ENCODE results near the gene RABGAP1L. TPM values are rescaled to one million over a fixed set of nuclear protein-coding genes. Genes with fewer than 3 reads are reported as not detected.

RABGAP1L gene
- total RNA-seq, 1 experiment from 2014 or later, result 14.2 TPM

DNA sequence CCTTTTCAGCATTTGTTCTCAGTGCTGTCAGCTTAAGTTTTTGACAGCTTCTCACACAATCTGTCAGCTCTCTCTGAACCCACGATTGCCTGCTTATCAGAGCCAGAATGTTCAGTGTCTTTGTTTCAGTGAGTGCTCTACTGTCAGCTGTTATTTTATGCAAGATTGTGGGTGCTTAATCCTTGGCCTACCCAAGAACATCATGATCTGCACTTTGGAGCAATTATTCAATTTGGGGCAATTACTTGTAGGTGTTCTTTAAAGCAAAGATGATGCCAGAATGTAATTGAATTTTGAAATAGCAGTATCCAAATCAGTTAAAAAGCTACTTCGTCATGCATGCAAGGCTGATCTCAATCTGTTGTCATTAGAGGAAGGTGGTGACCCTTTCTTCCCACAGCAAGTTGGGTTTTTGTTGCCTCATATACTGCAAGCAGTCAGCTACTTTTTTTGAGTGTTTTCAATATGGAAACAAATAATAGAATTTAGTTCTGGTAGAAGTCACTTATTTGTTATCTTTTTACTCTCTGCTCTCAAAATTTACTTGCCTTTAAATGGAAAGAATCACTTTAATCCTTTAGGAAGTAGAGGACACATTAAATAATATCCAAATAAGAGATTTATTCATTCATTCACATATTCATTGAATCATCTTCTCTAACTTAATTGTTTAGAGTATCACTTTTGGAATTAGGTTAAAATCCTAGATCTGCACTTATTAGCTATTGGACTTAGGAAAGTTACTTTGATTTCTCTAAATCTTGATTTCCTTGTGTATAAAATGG is 586.9 kb downstream of the RABGAP1L start:
- no peak for DNase-seq (ENCODE audit: low read depth)

DNA sequence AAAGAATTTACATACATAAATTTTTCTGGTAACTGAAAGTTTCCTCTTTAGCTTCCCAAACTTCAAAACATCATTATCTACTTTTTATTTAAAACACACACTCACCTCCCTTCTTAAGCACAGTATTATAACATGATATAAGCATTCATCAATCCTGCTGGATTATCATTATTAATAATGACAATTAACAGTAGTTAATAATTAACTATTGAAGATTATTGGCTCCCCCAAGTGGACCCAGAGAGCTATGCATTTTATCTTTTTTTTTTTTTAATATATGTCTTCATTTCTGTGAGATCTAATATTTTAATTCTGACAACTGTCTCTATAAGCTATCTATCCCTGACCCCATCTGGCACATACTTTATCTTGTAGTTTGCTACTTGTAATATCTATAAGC is 588.3 kb downstream of the RABGAP1L start:
- no peak for DNase-seq (ENCODE audit: low read depth)

DNA sequence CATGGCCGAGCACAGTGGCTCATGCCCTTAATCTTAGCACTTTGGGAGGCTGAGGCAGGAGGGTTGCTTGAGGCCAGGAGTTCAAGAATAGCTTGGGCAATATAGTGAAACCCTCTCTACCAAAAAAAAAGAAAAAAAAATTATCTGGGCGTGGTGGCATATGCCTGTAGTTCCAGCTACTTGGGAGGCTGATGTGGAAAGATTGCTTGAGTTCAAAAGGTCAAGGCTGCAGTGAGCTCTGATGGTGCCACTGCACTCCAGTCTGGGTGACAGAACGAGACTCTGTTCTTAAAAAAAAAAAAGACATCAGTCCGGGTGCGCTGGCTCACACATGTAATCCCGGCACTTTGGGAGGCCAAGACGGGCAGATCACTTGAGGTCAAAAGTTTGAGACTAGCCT is 589.3 kb downstream of the RABGAP1L start:
- DNase-seq (ENCODE audit: low read depth), result no peak

DNA sequence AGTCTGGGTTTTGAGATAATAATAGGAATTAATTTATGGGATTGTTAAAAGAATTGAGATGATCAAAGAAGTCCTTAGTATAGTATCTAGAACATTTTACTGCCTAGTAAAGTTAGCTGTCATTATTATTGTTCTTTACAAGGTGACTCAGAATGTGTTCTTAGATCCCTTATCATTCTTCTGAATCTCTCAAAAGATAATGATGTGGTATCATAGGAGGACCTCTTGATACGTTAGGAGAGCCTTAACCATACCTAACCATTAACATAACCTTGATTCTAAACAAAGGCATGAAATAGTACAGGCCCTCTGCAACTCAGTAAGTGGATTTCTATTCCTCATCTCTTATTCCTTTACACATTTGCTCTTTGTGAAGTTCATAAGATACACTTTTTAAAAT is 593.8 kb downstream of the RABGAP1L start:
- no peak for DNase-seq (ENCODE audit: low read depth)

DNA sequence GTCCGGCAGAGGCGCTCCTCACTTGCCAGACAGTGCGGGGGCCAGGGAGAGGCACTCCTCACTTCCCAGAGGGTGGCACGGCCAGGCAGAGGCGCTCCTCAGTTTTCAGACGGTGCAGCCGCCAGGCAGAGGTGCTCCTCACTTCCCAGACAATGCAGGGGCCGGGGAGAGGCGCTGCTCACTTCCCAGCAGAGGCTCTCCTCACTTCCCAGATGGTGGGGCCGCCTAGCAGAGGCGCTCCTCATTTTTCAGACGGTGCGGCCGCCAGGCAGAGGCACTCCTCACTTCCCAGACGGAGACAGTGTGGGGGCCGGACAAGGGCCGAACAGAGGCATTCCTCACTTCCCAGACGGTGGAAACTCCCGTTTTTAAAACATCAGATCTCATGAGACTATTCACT is 602.0 kb downstream of the RABGAP1L start:
- no peak for DNase-seq (ENCODE audit: low read depth)

DNA sequence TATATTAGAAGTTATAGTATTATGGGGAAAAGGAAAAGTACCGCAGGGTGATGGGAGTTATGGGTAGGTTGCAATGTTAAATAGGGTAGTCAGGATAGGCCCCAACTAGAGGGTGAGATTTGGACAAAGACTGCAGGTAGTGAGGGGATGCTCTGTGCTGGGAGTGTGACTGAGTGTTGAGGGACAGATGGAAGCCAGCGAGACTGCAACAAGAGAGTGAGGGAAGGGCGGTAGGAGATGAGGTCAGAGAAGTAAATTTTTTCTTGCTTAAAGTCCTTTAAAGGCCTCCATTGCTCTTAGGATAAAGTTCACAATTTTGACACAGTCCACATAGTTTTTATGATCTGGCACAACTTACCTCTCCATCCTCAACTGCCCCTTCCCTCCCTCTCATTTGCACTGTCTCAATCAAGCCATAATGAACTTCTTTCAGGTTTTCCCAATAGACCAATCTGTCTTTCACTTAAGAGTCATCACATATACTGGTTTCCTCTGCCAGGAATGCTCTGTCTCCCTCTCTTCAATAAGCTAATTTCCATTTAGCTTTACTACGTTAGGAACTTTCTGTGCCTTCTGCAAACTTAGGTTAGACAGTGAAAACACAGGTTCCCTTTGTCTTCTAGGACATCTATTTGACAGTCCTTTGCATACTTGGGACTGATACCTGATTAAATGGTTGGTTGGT is 602.7 kb downstream of the RABGAP1L start:
- no peak for DNase-seq (ENCODE audit: low read depth)

DNA sequence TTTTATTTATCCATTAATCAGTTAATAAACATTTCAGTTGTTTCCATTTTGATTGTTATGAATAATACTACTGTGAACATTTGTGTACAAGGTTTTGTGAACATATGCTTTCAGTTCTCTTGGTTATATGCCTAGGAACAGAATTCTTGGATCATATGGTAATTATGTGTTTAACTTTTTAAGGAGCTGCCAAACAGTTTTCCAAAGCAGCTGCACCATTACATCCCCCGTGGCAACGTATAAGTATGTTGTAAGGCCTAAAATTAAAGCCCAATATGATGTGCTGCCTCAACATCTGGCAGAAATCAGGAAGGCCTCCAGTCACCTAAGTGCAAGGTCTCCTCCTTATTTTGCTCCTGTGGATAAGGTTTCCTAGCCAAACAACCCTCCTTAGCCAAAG is 604.9 kb downstream of the RABGAP1L start:
- no peak for DNase-seq (ENCODE audit: low read depth)

DNA sequence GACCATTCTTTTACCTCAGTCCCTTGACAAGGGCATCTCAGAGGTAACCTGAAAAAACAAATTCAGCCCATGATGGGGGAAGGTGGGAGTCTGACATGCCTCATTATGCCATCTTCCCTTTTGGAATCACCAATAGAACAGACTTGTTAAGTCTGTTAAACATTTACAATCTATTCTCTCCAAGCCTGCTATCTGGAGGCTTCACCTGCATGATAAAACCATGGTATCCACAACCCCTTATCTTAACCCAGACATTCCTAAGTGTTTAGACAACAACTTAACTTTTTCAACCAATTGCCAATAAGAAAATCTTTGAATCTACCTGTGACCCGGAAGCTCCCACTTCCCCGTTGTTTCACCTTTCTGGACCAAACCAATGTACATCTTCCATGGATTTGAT is 607.4 kb downstream of the RABGAP1L start:
- DNase-seq (ENCODE audit: low read depth), result no peak

DNA sequence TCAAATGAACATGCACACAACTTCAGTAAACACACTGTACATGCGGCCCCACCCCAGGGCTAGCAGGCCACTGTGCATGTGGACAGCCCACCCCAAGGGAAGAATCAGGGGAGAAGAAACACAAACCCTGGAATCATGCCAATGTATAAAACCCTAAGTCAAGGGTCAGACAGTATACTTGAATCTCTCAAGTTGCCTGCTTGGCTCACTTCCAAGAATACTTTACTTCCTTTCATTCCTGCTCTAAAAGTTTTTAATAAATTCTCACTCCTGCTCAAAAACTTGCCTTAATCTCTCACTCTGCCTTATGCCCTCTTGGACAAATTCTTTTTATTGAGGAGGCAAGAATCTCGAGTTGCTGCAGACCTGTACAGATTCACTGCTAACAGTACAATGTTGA is 609.2 kb downstream of the RABGAP1L start:
- DNase-seq (ENCODE audit: low read depth), result no peak

DNA sequence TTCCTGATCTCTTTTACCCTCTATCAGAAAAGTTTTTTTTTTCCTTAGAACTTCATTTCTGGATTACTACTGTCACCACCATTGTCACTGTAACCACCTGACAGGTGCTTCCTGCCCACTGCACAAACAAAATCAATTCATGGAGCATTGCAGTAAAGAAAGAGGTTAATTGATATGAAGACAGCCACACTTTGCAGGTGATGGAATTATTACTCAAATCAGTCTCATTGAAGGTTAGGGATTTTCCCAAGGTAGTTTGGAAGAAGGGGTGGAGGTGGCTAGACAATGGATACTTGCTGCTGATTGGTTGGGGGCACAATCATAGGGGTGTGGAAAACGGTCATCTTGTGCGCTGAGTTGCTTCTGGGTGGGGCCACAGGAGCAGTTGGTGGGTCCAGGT is 609.6 kb downstream of the RABGAP1L start:
- no peak for DNase-seq (ENCODE audit: low read depth)

DNA sequence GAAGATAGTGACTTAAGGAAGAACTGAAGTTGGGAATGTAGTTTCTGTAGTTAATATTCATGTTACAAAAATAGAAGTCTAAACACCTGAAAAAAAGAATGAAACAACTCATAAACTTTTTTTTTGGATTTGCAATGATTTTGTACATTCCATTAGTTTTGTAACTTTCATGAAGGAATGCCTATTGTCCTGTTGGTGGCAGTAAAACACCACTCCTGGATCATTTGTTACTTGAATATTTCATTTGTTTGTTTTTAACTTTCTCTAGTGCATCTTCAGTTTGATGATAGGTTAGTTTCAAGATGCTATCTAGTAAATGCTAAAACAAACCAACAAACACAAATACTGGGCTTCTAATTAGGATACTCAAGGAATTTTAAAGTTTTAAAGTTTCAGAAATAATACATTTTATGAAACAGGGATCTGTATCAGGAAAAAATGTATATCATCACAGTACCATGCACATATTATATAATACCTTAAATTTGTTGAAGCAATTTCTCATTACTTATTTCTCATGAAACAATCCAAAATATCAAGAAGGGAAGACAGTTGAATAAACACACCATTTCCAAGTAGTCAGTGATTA is 610.7 kb downstream of the RABGAP1L start:
- peak; percentile 46 for DNase-seq (ENCODE audit: low read depth)

DNA sequence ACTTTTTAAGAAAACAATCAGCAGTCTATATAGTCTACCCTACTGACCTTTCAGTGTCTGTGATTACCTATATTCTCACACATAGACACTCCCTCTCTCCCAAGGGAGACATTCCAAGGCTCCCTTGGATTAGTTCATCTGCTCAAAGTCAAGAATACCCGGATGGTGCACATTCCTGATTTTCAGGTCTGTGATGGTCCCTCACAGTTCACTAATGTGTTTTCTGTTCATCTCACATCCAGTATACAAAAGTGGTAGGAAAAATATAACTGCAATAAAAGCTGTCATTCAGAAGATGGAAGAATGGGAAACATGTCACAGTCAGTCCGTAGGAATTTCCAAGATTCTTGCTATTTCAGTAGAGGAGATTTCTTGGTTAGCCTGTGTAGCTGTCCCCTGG is 616.3 kb downstream of the RABGAP1L start:
- DNase-seq (ENCODE audit: low read depth), result no peak

DNA sequence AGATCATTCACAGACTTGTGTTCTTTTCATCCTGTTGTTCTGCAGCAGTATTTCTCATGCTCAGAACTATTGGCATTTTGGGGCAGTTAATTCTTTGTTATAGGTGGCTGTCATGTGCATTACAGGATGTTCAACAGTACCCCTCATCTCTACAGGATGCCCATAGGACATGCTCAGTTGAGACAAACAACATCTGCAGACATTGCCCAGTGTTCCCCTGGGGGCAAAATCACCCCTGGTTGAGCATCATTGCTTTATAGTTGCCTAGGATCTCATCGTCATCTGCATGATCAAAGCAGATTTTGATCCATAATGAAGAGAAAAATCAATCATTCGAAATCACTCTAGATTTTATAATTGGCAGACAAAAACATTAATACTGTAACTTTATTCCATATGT is 617.9 kb downstream of the RABGAP1L start:
- no peak for DNase-seq (ENCODE audit: low read depth)

DNA sequence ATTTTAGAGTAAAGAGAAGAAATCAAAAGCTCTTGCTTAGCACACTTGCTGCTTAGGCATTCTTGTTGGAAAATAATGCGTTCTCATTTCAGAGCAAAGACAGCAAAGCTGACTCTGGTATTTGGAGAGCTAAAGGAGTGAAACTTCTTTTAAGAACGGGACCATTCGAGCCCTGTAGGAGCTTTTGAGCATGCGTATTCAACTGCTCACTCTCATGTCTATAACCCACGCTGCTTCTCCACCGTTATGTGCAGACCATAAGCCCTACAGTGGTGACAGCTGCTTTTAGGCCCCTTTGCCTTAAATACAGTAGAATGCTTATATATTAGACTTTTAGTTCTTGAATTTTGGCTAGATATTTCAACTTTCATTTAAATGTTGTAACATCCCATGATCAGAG is 626.2 kb downstream of the RABGAP1L start:
- no peak for DNase-seq (ENCODE audit: low read depth)

DNA sequence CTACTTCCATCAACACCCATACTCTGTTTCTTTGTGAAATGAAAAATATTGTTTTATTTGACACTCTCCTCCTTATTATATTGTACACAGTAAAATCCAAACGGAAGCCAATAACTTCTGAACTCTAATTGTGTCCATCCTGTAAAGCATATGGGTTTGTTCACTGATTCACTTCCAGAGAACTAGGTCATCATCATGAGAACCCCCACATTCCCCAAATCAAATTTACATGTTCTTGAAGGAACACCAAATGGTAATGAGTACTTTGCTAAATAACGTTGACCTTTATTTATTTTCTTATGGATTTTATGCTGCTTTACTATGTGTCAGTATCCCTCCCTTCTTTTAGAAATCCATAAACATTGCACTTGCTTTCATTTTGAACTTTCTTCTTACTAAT is 627.0 kb downstream of the RABGAP1L start:
- no peak for DNase-seq (ENCODE audit: low read depth)

DNA sequence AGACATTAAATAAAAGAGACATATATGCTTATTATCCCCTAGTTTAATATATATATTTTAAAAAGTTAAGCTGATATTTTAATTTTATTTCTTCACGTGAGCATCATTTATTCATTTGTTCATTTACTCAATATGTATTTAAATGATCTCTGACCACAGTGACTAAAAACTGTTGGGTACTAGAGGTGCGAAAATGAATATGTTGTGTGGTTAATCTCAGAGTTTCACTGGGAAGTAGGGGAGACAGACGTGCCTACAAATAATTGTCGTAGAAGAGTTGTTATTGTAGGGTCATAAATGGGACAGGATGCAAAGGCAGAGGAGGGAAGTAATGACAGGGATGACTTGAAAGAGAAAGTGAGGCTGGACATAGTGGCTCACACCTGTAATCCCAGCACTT is 627.4 kb downstream of the RABGAP1L start:
- no peak for DNase-seq (ENCODE audit: low read depth)

DNA sequence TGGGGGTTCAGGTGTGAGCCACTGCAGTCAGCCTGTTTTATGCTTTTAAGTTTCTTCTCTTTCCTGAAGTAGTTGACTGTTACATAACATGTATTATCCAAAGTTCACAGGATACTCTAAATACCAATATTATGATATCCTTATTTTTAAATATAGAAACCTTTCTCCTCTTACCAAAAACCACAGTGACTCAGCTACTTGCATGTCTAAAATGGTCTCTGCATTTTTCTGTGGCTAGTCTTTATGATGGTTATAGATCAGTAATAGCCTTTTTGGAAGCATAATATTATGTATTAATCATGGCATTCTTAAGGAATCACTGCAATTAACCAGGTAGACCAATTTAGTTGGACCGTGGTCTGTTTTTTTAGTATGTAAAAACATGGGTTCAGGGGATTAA is 629.7 kb downstream of the RABGAP1L start:
- DNase-seq (ENCODE audit: low read depth), result peak; percentile 63

DNA sequence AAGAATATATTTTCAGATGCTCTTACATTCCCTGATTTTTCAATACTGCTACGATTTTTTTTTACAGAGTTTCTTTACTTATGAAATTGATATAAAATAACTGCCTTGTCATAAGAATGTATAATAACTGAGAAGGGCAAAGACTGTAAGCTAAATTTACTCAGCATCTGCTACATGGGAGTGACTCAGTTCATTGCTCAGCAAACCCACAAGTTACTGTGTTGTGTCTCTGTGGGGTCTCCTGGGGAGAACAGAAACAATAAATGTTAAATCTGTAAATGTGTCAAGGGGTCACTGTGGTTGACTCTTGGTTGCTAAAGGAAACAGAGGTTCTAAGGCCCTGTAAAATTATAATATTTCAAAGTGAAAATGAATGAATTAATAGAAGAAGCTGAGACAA is 630.1 kb downstream of the RABGAP1L start:
- peak; percentile 89 for DNase-seq (ENCODE audit: low read depth)

DNA sequence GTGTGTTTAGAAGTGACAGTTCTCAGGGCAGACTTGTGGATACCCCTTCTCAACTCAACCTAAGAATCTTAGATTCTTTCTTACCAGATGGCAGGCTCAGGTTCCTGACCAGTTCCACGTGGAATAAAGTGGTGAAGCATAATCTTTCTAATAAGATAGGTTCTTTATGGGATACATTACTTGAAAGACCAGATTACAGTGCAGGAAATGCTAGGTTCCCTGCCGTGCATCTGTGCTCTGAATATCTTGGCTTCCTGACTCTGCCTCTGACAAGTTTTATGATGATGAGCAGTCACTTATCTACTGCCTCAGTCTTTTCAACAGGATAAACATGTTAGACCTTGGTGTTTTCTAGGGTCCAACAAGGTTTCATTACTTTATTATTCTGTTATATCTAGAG is 632.5 kb downstream of the RABGAP1L start:
- peak; percentile 19 for DNase-seq (ENCODE audit: low read depth)

DNA sequence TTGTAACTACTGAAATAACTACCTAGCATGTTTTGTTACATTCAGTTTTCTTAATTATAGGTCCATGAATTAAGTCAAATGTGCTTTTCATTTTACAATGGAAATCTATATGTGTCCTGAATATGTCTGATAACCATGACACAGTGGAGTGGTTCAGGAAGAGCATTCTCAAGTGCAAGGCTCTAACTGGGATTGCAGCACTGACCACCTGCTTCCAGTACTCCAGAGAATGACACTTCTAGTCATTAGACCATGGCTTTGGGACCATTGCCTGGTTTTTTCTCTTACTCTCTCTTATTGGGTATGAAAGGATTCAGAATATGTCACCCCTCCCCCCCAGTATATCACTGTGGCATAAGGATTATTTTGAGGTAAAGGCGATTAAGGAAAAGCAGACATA is 635.5 kb downstream of the RABGAP1L start:
- no peak for DNase-seq (ENCODE audit: low read depth)

DNA sequence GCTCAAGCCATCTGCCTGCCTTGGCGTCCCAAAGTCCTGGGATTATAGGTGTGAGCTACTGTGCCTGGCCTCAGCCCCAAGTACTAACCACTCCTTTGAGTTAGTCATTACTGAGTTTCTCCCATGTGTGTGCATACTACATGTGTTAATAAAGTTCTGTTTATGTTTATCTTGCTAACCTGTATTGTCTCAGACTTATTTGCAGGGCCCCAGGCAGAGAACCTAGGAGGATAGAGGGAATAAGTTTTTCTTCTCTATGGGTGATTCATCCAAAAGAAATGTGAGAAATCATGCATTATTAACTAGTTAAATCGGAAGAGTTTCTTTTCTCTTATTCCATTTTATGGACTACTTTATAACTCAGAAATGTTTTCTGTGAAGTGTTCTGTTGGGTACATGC is 636.5 kb downstream of the RABGAP1L start:
- DNase-seq (ENCODE audit: low read depth), result peak; percentile 19

DNA sequence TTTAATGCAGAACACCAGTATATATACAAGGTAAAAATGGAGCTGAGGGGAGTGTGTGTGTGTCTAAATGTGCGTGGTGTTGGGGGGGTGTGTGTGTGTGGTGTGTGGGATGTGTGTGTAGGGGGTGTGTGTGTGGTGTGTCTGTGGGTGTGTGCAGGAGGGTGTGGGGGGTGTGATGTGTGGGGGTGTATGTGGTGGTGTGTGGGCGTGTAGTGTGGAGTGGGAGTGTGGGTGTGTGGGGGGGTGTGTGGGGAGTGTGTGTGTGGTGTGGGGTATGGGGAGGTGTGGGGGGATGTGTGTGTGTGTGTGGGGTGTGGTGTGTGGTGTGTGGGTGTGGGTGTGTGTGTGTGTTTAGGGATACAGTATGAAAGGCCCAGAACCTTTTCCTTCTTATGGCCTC is 638.1 kb downstream of the RABGAP1L start:
- DNase-seq (ENCODE audit: low read depth), result no peak

DNA sequence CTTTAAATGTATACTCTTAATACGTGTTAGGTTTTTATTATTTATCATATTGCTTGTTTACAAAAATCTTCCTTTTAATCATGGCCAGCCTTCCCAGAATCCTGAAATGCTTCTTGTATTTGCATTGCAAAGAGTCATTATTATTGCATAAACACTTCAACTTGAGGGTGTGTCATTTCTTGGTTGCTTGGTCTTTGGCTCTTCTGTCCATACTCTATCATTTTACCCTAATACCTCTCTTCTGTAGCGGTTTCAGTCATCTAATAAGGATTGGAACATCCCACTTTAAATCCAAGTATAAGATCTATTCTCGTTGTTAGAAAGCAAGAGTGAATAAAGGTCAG is 639.8 kb downstream of the RABGAP1L start:
- no peak for DNase-seq (ENCODE audit: low read depth)
